CMK (cell line): ENCODE results near the gene RASGEF1C.

Source experiments
- DNase-seq: peaks from one replicate; pipeline ENCODE4 v3.0.0-alpha.2; 2010; ENCODE audit warnings: low read depth

RASGEF1C gene

GRCh38 chr5:180179442-180180420 lies 29.3 kb downstream of the RASGEF1C start:
- no peak for DNase-seq

GRCh38 chr5:180178531-180179441 lies 30.2 kb downstream of the RASGEF1C start:
- DNase-seq, result no peak

GRCh38 chr5:180176191-180176590 lies 32.8 kb downstream of the RASGEF1C start:
- no peak for DNase-seq

GRCh38 chr5:180175015-180175431 lies 34.0 kb downstream of the RASGEF1C start:
- DNase-seq, result no peak

GRCh38 chr5:180174587-180174972 lies 34.4 kb downstream of the RASGEF1C start:
- no peak for DNase-seq

- no peak for DNase-seq
Observed at GRCh38 chr5:180173875-180174586, 35.0 kb downstream of the RASGEF1C start.

GRCh38 chr5:180173198-180173544 lies 35.8 kb downstream of the RASGEF1C start:
- no peak for DNase-seq

GRCh38 chr5:180172447-180173197 lies 36.4 kb downstream of the RASGEF1C start:
- DNase-seq, result no peak

GRCh38 chr5:180171568-180172094 lies 37.4 kb downstream of the RASGEF1C start:
- DNase-seq, result no peak

GRCh38 chr5:180170810-180171567 lies 38.0 kb downstream of the RASGEF1C start:
- DNase-seq, result no peak

GRCh38 chr5:180170106-180170809 lies 38.8 kb downstream of the RASGEF1C start:
- DNase-seq, result no peak

- DNase-seq, result no peak
Observed at GRCh38 chr5:180169248-180170105, 39.5 kb downstream of the RASGEF1C start.

- DNase-seq, result no peak
Observed at GRCh38 chr5:180168758-180169157, 40.3 kb downstream of the RASGEF1C start.

GRCh38 chr5:180166176-180166575 lies 42.8 kb downstream of the RASGEF1C start:
- DNase-seq, result no peak

- DNase-seq, result no peak
Observed at GRCh38 chr5:180162304-180162661, 46.7 kb downstream of the RASGEF1C start.

GRCh38 chr5:180161420-180162303 lies 47.3 kb downstream of the RASGEF1C start:
- no peak for DNase-seq

GRCh38 chr5:180160789-180161188 lies 48.2 kb downstream of the RASGEF1C start:
- DNase-seq, result no peak

- DNase-seq, result no peak
Observed at GRCh38 chr5:180160215-180160614, 48.8 kb downstream of the RASGEF1C start.
